GM12892 (cell line): Measurements from ENCODE around the gene ATG16L2.

Source experiments
- POLR2A ChIP-seq: IDR thresholded peaks from 2 replicates; pipeline ENCODE4 v1.6.1; 2011; ENCODE audit warnings: low read depth, low read length, control low read depth
- POLR2AphosphoS5 ChIP-seq: IDR thresholded peaks from 2 replicates; pipeline ENCODE4 v1.6.1; 2011; ENCODE audit warnings: low read depth, low read length, control low read depth
- TAF1 ChIP-seq: IDR thresholded peaks from 2 replicates; pipeline ENCODE4 v1.6.1; 2011; ENCODE audit warnings: low read depth, mild to moderate bottlenecking, control low read depth, low read length, borderline replicate concordance

DNA sequence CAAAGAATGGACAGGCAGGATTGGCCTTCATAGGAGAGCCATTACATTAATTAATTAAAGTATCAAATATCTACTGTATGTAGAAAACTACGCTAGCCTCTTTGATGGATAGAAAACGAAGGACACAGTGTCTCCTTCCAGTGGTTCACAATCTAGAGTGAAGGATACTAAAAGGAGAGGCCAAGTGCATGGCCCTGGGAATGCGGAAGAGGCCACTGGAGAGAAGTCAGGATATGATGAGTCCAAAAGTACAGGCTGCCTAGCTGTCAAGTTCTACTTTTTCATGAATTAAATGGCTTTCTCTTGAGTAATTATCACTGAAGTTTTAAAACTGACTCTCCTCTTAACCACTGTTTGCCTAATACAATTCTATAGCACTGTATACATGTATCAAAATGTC, 41.9 kb downstream of the ATG16L2 start:
- TF ChIP-seq POLR2A = no peak
- TF ChIP-seq TAF1 = no peak
- no peak for TF ChIP-seq POLR2AphosphoS5
